ENCODE measurements around the gene CCZ1. TPM values are rescaled to one million over a fixed set of nuclear protein-coding genes. Genes with fewer than 3 reads are reported as not detected.
"Not testable (repeated sequence)": the region's sequence is repeated elsewhere in the genome, so short reads cannot be mapped to it uniquely, and the experiment has no call there.

Gene CCZ1
- total and polyA plus RNA-seq, 4 donors: 21.2 to 33.0 (median 25.5) TPM

DNA sequence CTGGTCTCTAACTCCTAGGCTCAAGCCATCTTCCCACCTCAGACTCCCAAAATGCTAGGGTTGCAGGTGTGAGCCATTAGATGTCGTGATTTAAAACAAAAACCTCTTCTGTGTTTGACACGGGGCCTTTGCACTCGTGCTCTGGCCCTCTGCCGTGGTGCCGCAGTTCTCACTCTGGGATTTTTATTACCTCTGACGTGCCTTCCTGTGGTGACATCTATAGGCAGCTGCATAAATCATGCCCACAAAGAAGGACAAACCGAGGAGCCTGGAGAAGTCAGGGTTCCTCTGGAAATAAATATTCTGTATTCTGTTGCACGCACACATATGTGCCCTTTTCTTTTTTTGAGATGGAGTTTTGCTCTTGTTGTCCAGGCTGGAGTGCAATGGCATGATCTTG, 43.8 kb upstream of the CCZ1 start:
- TF ChIP-seq REST (IDR thresholded peaks at IDR 0.05) (no peak), RAD21 (IDR thresholded peaks at IDR 0.05) (no peak), FOXA1 (IDR thresholded peaks at IDR 0.05) (no peak), HNF4G (IDR thresholded peaks at IDR 0.05) (no peak), ZBTB33 (IDR thresholded peaks at IDR 0.05) (no peak), JUND (IDR thresholded peaks at IDR 0.05) (no peak), TAF1 (conservative IDR thresholded peaks at IDR 0.05) (no peak), MAX (IDR thresholded peaks at IDR 0.05) (no peak), GABPA (IDR thresholded peaks at IDR 0.05 in 1 of 2, conservative IDR thresholded peaks at IDR 0.05 in 1 of 2) (no peak), YY1 (IDR thresholded peaks at IDR 0.05) (no peak), HNF4A (conservative IDR thresholded peaks at IDR 0.05) (no peak), SP1 (IDR thresholded peaks at IDR 0.05) (no peak)
- TF ChIP-seq, protein P1, sequence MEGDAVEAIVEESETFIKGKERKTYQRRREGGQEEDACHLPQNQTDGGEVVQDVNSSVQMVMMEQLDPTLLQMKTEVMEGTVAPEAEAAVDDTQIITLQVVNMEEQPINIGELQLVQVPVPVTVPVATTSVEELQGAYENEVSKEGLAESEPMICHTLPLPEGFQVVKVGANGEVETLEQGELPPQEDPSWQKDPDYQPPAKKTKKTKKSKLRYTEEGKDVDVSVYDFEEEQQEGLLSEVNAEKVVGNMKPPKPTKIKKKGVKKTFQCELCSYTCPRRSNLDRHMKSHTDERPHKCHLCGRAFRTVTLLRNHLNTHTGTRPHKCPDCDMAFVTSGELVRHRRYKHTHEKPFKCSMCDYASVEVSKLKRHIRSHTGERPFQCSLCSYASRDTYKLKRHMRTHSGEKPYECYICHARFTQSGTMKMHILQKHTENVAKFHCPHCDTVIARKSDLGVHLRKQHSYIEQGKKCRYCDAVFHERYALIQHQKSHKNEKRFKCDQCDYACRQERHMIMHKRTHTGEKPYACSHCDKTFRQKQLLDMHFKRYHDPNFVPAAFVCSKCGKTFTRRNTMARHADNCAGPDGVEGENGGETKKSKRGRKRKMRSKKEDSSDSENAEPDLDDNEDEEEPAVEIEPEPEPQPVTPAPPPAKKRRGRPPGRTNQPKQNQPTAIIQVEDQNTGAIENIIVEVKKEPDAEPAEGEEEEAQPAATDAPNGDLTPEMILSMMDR (IDR thresholded peaks at IDR 0.05; ENCODE audit: low read depth, low read length, missing input control): no peak
- 82% methylated on average over 8 of the region's 8 CpGs for WGBS
- no peak for DNase-seq (ENCODE audit: low spot score)
- no peak overlapping the region for H3K4me3 ChIP-seq (ENCODE audit: low read depth in 1 of 3, low read length in 3 of 3)
- H3K9ac ChIP-seq (ENCODE audit: low read depth in 1 of 2, low read length in 2 of 2): no peak overlapping the region
- H3K9me3 ChIP-seq (ENCODE audit: control insufficient read depth in 4 of 4, low read length in 3 of 4): no peaks in the 10 kb centered on the region
- no peaks in the 10 kb centered on the region for H3K27me3 ChIP-seq (ENCODE audit: control insufficient read depth in 4 of 4, insufficient read depth in 4 of 4, low read length in 3 of 4)
- H3K36me3 ChIP-seq (ENCODE audit: control insufficient read depth in 4 of 4, insufficient read depth in 3 of 4, low read depth in 1 of 4, low read length in 3 of 4): no peaks in the 10 kb centered on the region
- H3K4me1 ChIP-seq (ENCODE audit: control insufficient read depth in 4 of 4, insufficient read depth in 4 of 4, low read length in 3 of 4): peaks cover 0 to 2% (median under 1%) of the 10 kb centered on the region in 4 donors
- H3K27ac ChIP-seq (ENCODE audit: low read depth in 1 of 2, low read length in 2 of 2): no peak overlapping the region

DNA sequence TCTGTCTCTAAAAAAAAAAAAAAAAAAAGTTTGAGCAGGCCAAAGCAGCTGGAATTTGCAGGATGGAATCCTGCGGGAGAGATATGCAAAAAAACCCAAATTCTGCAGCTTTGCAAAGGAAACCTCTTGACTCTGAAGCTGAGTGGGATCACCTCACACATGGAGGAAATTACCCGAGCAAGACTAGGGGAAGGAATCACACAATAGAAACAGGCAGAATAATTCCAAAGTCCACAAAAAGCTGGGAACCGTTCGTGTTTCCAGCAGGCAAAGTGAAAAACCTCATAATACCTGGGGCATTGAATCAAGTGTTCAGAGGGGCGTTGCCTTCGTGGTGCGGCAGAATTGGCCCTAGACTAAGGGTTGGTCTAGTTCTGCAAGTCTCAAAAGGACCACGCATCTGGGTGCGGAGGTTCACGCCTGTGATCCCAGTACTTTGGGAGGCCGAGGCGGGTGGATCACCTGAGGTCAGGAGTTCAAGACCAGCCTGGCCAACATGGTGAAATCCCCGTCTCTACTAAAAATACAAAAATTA, 41.4 kb upstream of the CCZ1 start:
- H3K9ac ChIP-seq (ENCODE audit: low read depth in 1 of 2, low read length in 2 of 2): not testable (repeated sequence)

DNA sequence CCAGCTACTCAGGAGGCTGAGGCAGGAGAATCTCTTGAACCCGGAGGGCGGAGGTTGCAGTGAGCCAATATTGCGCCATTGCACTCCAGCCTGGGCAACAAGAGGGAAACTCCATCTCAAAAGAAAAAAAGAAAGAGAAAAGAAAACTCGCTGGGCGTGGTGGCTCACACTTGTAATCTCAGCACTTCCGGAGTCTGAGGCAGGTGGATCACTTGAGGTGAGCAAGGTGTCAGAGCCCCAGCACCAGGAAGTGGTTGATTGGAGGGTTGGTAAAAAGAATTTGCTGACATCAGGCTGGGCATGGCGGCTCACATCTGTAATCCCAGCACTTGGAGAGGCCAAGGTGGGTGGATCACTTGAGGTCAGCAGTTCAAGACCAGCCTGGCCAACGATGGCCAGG, 40.0 kb upstream of the CCZ1 start:
- DNase-seq (ENCODE audit: low spot score); H3K27ac ChIP-seq (ENCODE audit: low read depth in 1 of 2, low read length in 2 of 2): not testable (repeated sequence)
- 79% methylated on average over 8 of the region's 8 CpGs for WGBS

More for the DNA sequence above, 41.4 kb upstream of the CCZ1 start:
- not testable (repeated sequence) for H3K4me1 ChIP-seq (ENCODE audit: control insufficient read depth in 4 of 4, insufficient read depth in 4 of 4, low read length in 3 of 4); DNase-seq (ENCODE audit: low spot score); H3K27me3 ChIP-seq (ENCODE audit: control insufficient read depth in 4 of 4, insufficient read depth in 4 of 4, low read length in 3 of 4); H3K4me3 ChIP-seq (ENCODE audit: low read depth in 1 of 3, low read length in 3 of 3); H3K9me3 ChIP-seq (ENCODE audit: control insufficient read depth in 4 of 4, low read length in 3 of 4); H3K36me3 ChIP-seq (ENCODE audit: control insufficient read depth in 4 of 4, insufficient read depth in 3 of 4, low read depth in 1 of 4, low read length in 3 of 4); H3K27ac ChIP-seq (ENCODE audit: low read depth in 1 of 2, low read length in 2 of 2)
- 79% methylated on average over 13 of the region's 13 CpGs for WGBS

GRCh38 chr7:5861281-5861680, 37.3 kb upstream of the CCZ1 start:
- WGBS: 87% methylated on average over 5 of the region's 5 CpGs
- not testable (repeated sequence) for H3K9ac ChIP-seq (ENCODE audit: low read depth in 1 of 2, low read length in 2 of 2); H3K4me3 ChIP-seq (ENCODE audit: low read depth in 1 of 3, low read length in 3 of 3); DNase-seq (ENCODE audit: low spot score); H3K9me3 ChIP-seq (ENCODE audit: control insufficient read depth in 4 of 4, low read length in 3 of 4); H3K4me1 ChIP-seq (ENCODE audit: control insufficient read depth in 4 of 4, insufficient read depth in 4 of 4, low read length in 3 of 4); H3K27me3 ChIP-seq (ENCODE audit: control insufficient read depth in 4 of 4, insufficient read depth in 4 of 4, low read length in 3 of 4); H3K36me3 ChIP-seq (ENCODE audit: control insufficient read depth in 4 of 4, insufficient read depth in 3 of 4, low read depth in 1 of 4, low read length in 3 of 4); H3K27ac ChIP-seq (ENCODE audit: low read depth in 1 of 2, low read length in 2 of 2)

More for the DNA sequence above, 40.0 kb upstream of the CCZ1 start:
- not testable (repeated sequence) for H3K4me3 ChIP-seq (ENCODE audit: low read depth in 1 of 3, low read length in 3 of 3); H3K9me3 ChIP-seq (ENCODE audit: control insufficient read depth in 4 of 4, low read length in 3 of 4); H3K36me3 ChIP-seq (ENCODE audit: control insufficient read depth in 4 of 4, insufficient read depth in 3 of 4, low read depth in 1 of 4, low read length in 3 of 4); H3K27me3 ChIP-seq (ENCODE audit: control insufficient read depth in 4 of 4, insufficient read depth in 4 of 4, low read length in 3 of 4); H3K9ac ChIP-seq (ENCODE audit: low read depth in 1 of 2, low read length in 2 of 2); H3K4me1 ChIP-seq (ENCODE audit: control insufficient read depth in 4 of 4, insufficient read depth in 4 of 4, low read length in 3 of 4)
